HG03025 (cell line): ENCODE data around the gene RABGAP1.
A peak's percentile ranks its signal among the peaks of the same experiment; 100 is the strongest.
"Not testable (repeated sequence)": the region's sequence is repeated elsewhere in the genome, so short reads cannot be mapped to it uniquely, and the experiment has no call there.

ENCODE experiments used
- ATAC-seq: cut with Tn5 transposase; IDR thresholded peaks from one replicate; pipeline ENCODE4 v1.9.1; 2021; ENCODE audit warnings: mild to moderate bottlenecking, moderate library complexity; ENCODE audit not compliant: unreplicated experiment, low FRiP score

The RABGAP1 gene

GRCh38 chr9:122940749-122941581 lies at the start of gene RABGAP1:
Gene RABGAP1 (plus strand): TSS chr9:122941020. CDS start chr9:122957060, 16,040 bp downstream.
- ATAC-seq: peak; percentile 94

DNA sequence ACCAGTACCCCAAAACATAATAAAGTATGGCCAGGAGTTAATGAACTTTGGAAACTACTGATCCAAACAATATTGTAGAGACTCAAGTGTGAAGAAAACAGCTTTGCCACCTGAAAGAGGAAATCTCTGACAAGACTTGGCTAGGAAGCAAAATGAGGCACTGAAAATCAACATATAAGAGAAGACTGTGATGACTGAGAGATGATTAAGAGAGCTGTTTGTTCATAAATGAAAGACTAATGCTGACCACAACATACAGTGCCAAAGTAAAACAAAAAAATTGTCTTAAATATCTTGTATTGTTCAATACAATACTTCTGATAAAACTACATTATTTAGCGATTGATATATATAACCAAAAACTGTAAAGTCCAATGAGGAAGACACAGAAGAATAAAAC lies 42.9 kb upstream of the RABGAP1 start:
- ATAC-seq: no peak

GRCh38 chr9:122900791-122901190 lies 40.0 kb upstream of the RABGAP1 start:
- ATAC-seq: no peak

- no peak for ATAC-seq
Observed at GRCh38 chr9:122904466-122904822, 36.4 kb upstream of the RABGAP1 start.

- ATAC-seq: peak; percentile 79
Observed at GRCh38 chr9:122904823-122905710, 35.8 kb upstream of the RABGAP1 start, which contains the start of gene RC3H2. Gene RC3H2 (minus strand): TSS chr9:122905359. CDS start chr9:122897509, 7,850 bp downstream.

- ATAC-seq: not testable (repeated sequence)
Observed at GRCh38 chr9:122906122-122906521, 34.7 kb upstream of the RABGAP1 start.

GRCh38 chr9:122912671-122912963 lies 28.2 kb upstream of the RABGAP1 start:
- ATAC-seq: no peak

DNA sequence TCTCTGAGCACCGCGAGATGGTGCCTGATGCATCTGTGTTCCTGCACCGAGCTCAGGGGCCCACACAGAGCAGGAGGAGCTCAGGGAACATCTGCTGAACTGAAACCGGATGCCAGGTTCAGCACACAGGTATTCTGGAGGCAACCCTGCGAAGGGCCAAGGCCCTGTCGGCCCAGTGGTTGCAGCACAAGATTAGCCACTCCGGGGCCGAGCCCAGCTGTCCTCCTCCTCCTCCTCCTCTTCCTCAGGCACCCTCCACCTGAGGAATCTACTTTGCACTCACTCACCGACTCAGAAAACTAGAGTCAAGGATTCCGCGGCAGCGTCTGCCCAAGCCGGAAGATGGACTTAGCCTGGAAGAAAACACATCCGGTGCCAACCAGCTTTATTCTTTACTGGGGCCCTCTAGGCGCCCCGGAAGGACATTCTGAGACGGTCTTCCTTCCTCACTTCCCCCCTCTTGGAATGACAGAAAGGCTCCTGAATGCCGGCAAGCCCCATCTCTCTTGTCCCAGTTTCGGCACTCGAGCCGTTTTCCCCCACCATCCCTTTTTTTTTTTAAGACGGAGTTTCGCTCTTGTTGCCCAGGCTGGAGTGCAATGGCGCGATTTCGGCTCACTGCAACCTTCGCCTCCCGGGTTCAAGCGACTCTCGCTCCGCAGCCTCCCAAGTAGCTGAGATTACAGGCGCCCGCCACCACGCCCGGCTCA lies 27.7 kb upstream of the RABGAP1 start, which contains the start of gene ZBTB6:
TSS of gene ZBTB6 (minus strand) at position 360 of the 710 bp plus-strand sequence. CDS start 1,251 bp downstream, outside the sequence.
- ATAC-seq: peak; percentile 93

DNA sequence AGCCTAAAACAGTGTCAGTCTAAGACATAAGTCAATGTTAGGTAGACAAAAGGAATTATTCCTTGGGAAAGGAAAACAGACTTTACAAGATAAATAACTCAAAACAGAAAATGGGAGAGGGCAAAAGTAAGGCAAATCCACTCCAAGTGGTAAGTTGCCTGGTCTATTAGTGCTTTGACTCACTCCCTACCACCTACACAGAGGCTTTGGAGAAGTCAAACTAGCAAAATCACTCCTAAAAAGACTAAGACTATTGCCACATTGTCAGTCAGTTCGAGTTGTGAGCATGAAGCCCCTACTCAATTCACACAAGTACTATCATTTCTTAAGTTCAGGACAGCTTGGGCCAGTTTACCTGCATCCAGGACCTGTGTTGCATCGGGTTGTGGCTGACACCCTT lies 22.5 kb upstream of the RABGAP1 start:
- no peak for ATAC-seq

- no peak for ATAC-seq
Observed at GRCh38 chr9:122922713-122923112, 18.1 kb upstream of the RABGAP1 start.

DNA sequence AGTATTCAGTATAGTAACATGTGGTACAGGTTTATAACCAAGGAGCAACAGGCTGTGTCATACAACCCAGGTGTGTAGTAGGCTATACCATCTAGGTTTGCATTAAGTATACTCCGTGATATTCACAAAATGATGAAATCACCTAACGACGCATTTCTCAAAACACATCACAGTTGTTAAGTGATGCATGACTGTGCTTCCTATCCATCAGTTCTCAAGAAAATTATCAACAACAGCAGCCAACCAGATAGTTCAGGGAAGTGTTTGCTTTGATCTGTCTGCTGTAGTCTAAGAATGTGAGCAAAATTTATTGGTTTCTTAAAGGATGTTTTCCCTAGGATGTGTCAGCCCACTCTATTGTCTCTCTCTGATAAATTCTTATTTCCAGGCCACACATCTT lies 16.9 kb upstream of the RABGAP1 start:
- ATAC-seq: no peak

DNA sequence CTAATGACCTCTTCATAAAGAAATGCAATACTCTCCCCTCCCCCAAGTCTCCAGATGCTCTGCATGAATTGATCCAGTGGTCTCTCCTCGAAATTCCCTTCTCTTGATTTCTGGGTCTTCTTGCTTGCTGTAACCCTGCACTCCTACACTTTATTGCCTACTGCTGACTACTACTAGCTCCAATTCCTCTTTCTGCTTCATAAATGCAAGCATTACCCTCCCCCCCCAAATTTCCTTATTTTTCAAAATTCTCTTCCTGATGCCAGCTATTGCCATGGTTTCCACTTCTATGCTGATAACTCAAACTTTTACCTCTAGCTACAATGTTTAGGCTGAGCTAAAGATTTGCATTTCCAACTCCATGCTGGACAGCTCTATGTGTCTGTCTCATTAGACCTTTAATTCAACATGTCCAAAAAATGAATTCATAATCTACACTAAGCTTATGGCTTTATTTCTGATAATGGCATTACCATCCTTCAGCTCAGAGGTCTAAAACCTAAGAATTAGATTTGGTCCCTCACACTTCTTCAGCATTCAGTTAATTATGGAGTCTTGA lies 10.9 kb upstream of the RABGAP1 start:
- ATAC-seq: no peak

DNA sequence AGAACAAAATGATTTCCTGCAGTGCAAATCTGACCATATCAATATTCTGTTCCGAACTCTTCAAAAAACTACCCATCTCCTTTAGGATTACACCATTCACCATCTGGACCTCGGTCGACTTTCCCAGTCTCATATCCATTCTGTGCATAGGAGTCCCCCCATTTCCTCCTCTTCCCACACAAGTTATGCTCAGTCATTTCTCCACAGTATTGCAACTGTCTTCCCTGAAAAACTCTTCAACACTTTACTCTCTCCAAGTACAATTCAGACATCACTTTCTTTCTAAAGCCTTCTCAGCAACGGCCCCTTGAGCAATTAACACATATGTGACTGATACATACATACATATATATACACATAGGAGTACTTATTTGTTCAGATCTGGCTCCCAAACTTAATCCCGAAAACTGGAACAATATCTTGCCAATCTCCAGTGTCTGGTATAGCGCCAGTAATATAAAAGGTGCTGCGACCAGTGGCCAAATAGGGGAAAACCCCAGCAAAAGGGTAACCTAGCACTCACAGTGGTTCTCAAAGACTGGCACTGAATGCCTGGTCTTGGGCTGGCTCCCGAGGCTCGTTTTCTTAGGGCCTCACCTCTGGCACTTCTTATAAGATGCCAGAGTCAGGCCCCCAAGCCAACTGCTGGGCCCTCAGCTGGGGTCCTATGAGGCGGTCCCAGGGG lies 10.1 kb upstream of the RABGAP1 start:
- ATAC-seq: peak; percentile 11

GRCh38 chr9:122931226-122932121 lies 9.3 kb upstream of the RABGAP1 start, which contains the start of gene ZBTB26:
Gene ZBTB26 (minus strand): TSS chr9:122931512. CDS start chr9:122919934, 11,578 bp downstream.
- ATAC-seq: peak; percentile 86

DNA sequence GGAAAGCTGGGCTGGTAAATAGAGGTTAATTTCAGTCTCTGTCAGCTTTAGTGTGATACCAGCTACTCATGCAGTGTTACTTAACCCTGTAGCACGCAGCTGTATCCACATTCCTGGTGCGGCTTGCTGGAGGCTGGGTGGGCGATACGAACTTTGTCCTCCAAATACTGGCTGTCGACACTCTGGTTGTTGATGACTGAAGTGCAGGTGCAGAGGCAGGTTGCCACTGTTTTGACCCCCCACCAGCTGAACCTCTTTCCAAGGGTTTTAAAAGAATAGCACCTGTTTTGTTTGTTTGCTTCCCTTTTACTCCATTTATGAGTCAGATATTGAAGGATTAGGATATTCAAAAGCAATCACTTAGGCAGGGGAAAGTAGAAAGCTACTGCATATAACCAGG lies 4.4 kb upstream of the RABGAP1 start:
- ATAC-seq: no peak

GRCh38 chr9:122936883-122937282 lies 3.9 kb upstream of the RABGAP1 start:
- no peak for ATAC-seq

DNA sequence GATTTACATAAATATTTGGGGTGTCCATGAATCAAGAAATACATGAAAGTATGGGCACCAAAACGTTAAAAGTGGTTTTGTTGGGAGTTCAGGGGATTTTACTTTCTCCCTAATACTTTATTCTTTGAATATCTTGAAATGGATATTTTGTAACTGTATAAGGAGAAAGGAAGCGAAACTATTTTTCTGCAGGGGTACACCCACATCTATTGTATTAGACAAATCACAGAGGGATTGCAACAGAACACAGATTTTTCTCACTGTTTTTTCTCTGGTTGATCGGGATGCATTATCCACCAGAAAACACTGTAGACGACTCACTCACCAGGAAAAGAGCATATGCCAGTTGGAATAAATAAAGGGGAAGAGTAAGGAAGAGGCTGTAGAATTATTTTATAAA lies 1.2 kb upstream of the RABGAP1 start:
- ATAC-seq: no peak

DNA sequence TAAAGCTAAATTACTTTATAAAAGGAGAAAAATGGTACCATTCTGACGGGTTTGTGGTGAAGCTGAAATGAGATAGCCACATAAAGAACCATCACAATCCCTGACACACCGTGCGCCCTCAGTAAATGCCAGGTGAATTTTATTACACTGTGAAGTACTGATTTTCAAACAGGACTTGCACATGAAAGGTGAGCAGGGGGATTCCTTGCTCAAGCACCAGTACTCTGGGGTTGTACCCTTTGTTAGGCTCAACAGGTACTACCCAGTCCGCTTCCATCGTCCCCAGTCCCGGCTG lies 419 bp upstream of the RABGAP1 start:
- no peak for ATAC-seq
